ENCODE results near the gene KCNK4. TPM values are rescaled to one million over a fixed set of nuclear protein-coding genes. Genes with fewer than 3 reads are reported as not detected.

KCNK4 gene
- total and polyA plus RNA-seq, 8 donors = 0.11 to 0.14 TPM; not detected in 6

DNA sequence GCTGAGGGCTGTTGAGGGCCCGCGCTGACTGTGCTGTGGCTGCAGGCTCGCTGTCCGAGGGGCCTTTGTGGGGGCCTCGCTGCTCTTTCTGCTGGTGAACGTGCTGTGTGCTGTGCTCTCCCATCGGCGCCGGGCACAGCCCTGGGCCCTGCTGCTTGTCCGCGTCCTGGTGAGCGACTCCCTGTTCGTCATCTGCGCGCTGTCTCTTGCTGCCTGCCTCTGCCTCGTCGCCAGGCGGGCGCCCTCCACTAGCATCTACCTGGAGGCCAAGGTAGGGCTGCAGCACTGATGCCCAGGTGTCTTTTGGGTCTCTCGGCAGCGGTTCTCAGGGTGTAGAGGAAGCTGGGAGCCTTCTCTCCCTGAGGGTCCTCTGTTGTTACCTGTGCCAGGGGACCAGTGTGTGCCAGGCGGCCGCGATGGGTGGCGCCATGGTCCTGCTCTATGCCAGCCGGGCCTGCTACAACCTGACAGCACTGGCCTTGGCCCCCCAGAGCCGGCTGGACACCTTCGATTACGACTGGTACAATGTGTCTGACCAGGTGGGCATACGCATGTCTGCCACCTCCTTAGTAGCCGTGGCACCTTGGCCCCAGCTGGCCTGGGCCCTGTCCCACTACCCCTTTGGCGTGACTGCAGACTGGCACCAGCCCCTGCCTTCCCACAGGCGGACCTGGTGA is 3.3 kb upstream of the KCNK4 start:
- TF ChIP-seq CTCF (IDR thresholded peaks at IDR 0.05) = no peak
- Histone ChIP-seq H3K27ac (no peak overlapping the region), H3K36me3 (peaks cover 0 to 7% of the 10 kb centered on the region in 2 donors), H3K4me3 (no peak overlapping the region), H3K4me1 (peaks cover 24 to 47% of the 10 kb centered on the region in 2 donors), H3K27me3 (peaks cover 28 to 30% of the 10 kb centered on the region in 2 donors), H3K9me3 (no peaks in the 10 kb centered on the region)
- intact Hi-C loops (cut with DNase I) = no loop called here
- no peak for ATAC-seq
- DNase-seq = no peak

GRCh38 chr11:64288353-64288750 is 2.8 kb upstream of the KCNK4 start:
- H3K4me3 ChIP-seq = no peak overlapping the region
- intact Hi-C loops (cut with DNase I) = no loop called here

DNA sequence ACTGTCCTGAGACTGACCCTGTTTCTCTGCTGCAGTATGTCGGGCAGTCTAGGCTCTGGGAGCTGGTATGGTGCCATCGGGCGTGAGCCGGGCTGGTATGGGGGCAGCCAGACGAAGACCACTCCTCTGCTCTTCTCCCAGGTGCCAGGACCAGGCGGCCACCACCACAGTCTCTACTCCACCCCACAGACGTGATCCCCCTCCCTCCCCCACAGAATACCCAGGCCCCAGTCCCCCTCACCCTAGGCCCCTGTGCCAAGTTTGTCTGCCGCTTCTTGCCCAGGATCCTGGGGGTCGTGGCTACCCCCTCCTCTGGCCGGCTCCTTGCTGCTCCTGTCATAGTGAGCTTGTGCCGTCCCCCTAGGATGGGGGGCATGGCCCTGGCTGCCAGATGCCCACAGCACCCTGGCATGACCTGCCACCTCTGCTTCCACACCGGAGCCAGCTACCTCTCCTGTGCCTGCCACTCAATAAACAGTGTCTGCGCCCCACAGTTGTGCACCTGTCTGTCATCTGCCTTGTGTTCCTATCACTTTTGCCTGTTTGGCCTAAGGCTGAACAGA is 2.0 kb upstream of the KCNK4 start:
- no peak overlapping the region for H3K4me3 ChIP-seq
- ATAC-seq (no peak), DNase-seq (no peak)
- H3K27ac ChIP-seq = no peak overlapping the region
- H3K4me1 ChIP-seq = peaks cover 15 to 34% of the 10 kb centered on the region in 2 donors
- intact Hi-C loops (cut with DNase I) = no loop called here
- no peaks in the 10 kb centered on the region for H3K9me3 ChIP-seq
- H3K27me3 ChIP-seq = peaks cover 36 to 42% of the 10 kb centered on the region in 2 donors
- no peak for TF ChIP-seq CTCF (IDR thresholded peaks at IDR 0.05)
- H3K36me3 ChIP-seq = peaks cover 0 to 7% of the 10 kb centered on the region in 2 donors

More at GRCh38 chr11:64288353-64288750, 2.8 kb upstream of the KCNK4 start:
- Histone ChIP-seq H3K4me1 (peaks cover 20 to 41% of the 10 kb centered on the region in 2 donors), H3K36me3 (peaks cover 0 to 7% of the 10 kb centered on the region in 2 donors), H3K27me3 (peaks cover 34 to 35% of the 10 kb centered on the region in 2 donors), H3K9me3 (no peaks in the 10 kb centered on the region), H3K27ac (no peak overlapping the region)
- TF ChIP-seq CTCF (IDR thresholded peaks at IDR 0.05) = no peak
- no peak for ATAC-seq
- DNase-seq = no peak

DNA sequence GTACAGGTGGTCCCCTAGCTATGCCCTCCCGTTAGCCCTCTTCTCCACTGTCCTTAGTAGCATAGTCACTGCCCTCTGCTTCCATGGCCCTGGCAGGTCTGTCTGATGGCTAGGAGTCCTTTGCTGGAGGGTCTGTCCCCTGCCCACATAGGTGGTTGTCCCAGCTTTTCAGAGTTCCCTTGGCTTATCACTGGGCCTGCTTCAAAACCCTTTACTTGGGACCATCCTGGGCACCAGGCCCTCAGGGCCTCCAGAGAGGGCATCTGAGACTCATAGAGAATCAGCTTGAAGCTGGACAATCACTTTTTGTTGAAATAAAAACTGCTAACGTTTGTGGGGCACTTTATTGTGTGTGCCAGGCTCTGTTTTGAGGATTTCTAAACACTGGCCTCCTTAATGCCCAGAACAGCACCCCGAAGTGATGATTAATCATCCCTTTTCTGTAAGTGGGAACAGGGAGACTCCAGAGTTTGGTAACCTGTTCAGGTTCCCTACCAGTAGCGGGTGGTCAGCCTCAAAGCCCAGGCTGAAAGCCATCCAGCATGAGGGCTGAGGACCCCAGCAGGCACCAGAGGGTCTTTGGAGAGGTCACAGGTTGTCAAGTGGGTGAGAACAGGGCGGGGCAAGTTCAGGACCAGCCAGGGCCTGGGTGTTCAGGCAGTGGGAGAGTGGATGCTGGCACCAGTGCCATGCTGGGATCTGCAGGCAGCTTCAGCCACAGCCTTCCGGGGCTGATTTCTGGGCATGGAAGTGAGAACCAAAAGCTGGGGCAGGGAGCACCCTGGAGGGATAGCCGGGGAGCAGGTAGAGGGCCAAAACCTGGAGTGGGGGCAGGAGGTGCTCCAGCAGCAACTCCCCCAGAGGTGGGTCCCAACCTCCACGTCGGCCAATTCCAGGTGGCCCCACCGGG is 495 bp upstream of the KCNK4 start:
- Histone ChIP-seq H3K4me1 (peaks cover 18 to 31% of the 10 kb centered on the region in 2 donors), H3K4me3 (no peak overlapping the region), H3K36me3 (peaks cover 0 to 7% of the 10 kb centered on the region in 2 donors), H3K27ac (no peak overlapping the region), H3K9me3 (no peaks in the 10 kb centered on the region), H3K27me3 (peaks cover 36 to 58% of the 10 kb centered on the region in 2 donors)
- no peak for DNase-seq
- no peak for ATAC-seq
- intact Hi-C loops (cut with DNase I) = no loop called here
- TF ChIP-seq CTCF (IDR thresholded peaks at IDR 0.05) = no peak
